GM21447 (cell line): Measurements from ENCODE around the gene SECTM1.

Source experiments
- ATAC-seq: cut with Tn5 transposase; IDR thresholded peaks from one replicate; pipeline ENCODE4 v1.9.1; 2021; ENCODE audit not compliant: unreplicated experiment

Gene SECTM1

GRCh38 chr17:82283208-82283749, 50.3 kb downstream of the SECTM1 start:
- no peak for ATAC-seq

GRCh38 chr17:82282239-82283207, 51.0 kb downstream of the SECTM1 start:
- no peak for ATAC-seq

- ATAC-seq: no peak
Measured at GRCh38 chr17:82281502-82282238, 51.9 kb downstream of the SECTM1 start.

- no peak for ATAC-seq
Measured at GRCh38 chr17:82281076-82281475, 52.5 kb downstream of the SECTM1 start.

GRCh38 chr17:82280537-82280936, 53.0 kb downstream of the SECTM1 start:
- ATAC-seq: no peak

- no peak for ATAC-seq
Measured at GRCh38 chr17:82278786-82279391, 54.7 kb downstream of the SECTM1 start.

- no peak for ATAC-seq
Measured at GRCh38 chr17:82278308-82278707, 55.3 kb downstream of the SECTM1 start.

GRCh38 chr17:82277851-82278250, 55.7 kb downstream of the SECTM1 start:
- no peak for ATAC-seq

GRCh38 chr17:82276938-82277337, 56.6 kb downstream of the SECTM1 start:
- no peak for ATAC-seq

- ATAC-seq: no peak
Measured at GRCh38 chr17:82275326-82275725, 58.2 kb downstream of the SECTM1 start.

GRCh38 chr17:82274134-82275020, 59.2 kb downstream of the SECTM1 start:
- ATAC-seq: no peak

GRCh38 chr17:82273327-82274133, 60.0 kb downstream of the SECTM1 start, which contains the start of gene CSNK1D:
CSNK1D (minus strand) TSS chr17:82273700; CDS start chr17:82273381, 319 bp downstream.
- peak; percentile 56 for ATAC-seq

GRCh38 chr17:82272495-82273326, 60.9 kb downstream of the SECTM1 start:
- ATAC-seq: no peak

GRCh38 chr17:82271401-82271800, 62.2 kb downstream of the SECTM1 start:
- ATAC-seq: no peak
